ENCODE results near the gene SDCBP2.

GRCh38 chr20:1278993-1279392, 49.9 kb downstream of the SDCBP2 start:
- TF ChIP-seq REST (IDR thresholded peaks at IDR 0.05; ENCODE audit: insufficient read depth in 1 of 2, low read depth in 2 of 2, low read length in 2 of 2) (no peak), SIN3A (IDR thresholded peaks at IDR 0.05; ENCODE audit: borderline replicate concordance, insufficient read depth, low read length) (no peak), POLR2AphosphoS5 (IDR thresholded peaks at IDR 0.05; ENCODE audit: low read depth, low read length) (no peak), TAF1 (IDR thresholded peaks at IDR 0.05; ENCODE audit: borderline replicate concordance, insufficient read depth, low read length) (no peak)
